Dendritic cell treated with granulocyte-macrophage colony-stimulating factor and Interleukin-4, amounts not matched to agents 40 ng/mL and 50 ng/mL, for 4 days (primary cell): ENCODE results near the gene OSBPL10.
"Not testable (repeated sequence)": the region's sequence is repeated elsewhere in the genome, so short reads cannot be mapped to it uniquely, and the experiment has no call there.

ENCODE experiments used
- H3K27ac Mint-ChIP-seq: one replicate; pipeline ENCODE4 v1.8.0; 2022; ENCODE audit warnings: mild to moderate bottlenecking, mixed read lengths
- H3K27me3 Mint-ChIP-seq: one replicate; pipeline ENCODE4 v1.8.0; 2022; ENCODE audit warnings: mild to moderate bottlenecking, mixed read lengths
- H3K36me3 Mint-ChIP-seq: one replicate; pipeline ENCODE4 v1.8.0; 2022; ENCODE audit warnings: low read depth, mixed read lengths
- H3K4me1 Mint-ChIP-seq: one replicate; pipeline ENCODE4 v1.8.0; 2022; ENCODE audit warnings: low read depth, mixed read lengths
- H3K4me3 Mint-ChIP-seq: one replicate; pipeline ENCODE4 v1.8.0; 2022; ENCODE audit warnings: mild to moderate bottlenecking, moderate library complexity, mixed read lengths
- H3K9me3 Mint-ChIP-seq: one replicate; pipeline ENCODE4 v1.8.0; 2022; ENCODE audit warnings: mixed read lengths
- intact Hi-C: fragments of 100-400 bp; cut with micrococcal nuclease; formaldehyde crosslinking; loops from one replicate; pipeline ENCODE4 v1.15.0; 2022

OSBPL10 gene, protein sequence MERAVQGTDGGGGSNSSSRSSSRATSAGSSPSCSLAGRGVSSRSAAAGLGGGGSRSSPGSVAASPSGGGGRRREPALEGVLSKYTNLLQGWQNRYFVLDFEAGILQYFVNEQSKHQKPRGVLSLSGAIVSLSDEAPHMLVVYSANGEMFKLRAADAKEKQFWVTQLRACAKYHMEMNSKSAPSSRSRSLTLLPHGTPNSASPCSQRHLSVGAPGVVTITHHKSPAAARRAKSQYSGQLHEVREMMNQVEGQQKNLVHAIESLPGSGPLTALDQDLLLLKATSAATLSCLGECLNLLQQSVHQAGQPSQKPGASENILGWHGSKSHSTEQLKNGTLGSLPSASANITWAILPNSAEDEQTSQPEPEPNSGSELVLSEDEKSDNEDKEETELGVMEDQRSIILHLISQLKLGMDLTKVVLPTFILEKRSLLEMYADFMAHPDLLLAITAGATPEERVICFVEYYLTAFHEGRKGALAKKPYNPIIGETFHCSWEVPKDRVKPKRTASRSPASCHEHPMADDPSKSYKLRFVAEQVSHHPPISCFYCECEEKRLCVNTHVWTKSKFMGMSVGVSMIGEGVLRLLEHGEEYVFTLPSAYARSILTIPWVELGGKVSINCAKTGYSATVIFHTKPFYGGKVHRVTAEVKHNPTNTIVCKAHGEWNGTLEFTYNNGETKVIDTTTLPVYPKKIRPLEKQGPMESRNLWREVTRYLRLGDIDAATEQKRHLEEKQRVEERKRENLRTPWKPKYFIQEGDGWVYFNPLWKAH

DNA sequence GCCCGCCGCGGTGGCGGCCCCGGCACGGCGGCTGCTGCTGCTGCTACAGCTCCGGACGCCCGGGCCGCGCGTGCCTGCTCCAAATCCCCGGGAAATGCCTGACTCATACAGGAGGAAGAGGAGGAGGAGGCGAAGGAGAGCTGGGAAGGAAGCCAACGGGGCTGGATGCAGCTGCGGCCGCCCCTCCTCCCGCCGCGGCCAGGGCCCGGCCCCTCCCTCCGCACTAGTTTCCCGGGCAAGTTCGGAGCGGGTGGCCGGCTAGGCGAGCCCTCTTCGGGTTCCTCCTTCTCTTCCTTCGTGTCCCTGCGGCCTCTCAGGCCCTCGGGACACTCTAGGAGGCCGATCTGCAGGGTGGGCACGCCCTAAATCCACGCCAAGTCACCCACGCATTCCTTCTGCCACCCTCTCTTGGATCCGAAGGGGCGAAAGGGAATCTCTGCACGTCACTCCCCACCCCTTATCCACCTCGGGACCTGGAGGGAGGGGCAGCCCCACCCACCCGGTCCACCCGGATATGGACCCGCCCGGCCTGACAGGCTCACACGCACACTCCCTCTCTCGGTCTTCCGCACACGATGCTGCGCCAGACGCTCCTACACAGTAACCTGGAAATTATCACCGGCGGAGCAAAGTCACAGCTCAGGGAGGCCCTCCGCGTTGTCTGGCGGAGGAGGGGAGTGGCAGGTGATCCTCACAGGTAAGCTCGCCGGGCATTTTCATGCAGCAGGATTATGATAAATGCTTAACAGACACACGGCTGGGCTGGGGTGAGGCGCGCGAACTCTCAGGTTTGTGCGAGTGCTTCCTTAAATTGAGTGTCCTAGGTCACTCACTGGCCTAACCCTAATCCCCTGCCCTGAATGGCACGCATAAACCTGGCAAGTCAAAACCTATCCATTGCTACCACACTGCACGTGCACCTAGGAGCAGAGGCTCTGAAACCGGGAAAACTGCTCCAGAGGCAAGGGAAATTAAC, at the start of gene OSBPL10, which contains the start of gene ZNF860:
Gene OSBPL10, minus strand, starts transcription at position 57 of the 976 bp plus-strand sequence. CDS start 83 bp downstream, outside the sequence.
Gene ZNF860, plus strand, starts transcription at position 545 of the 976 bp plus-strand sequence. CDS start 7,330 bp downstream, outside the sequence.
- peaks cover 20% of the 10 kb centered on the region for H3K4me1 Mint-ChIP-seq

DNA sequence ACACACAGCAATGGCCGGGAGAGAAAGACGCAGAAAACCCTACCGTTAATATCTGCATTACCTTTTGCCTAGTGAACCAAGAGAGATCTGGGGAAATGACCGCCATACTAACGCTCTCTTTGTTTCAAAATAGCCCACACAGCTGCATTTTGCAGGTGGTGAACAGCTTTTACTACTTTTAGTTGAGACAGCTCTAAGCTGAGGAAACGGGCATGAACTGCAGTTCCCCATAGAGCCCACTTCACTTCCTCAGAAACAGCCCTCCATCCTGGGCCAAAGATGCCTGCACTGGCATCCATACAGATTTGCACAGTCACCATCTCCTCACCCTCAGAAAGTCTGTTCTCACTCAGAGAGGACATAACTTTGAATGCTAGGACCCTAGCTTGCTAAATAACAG, 45.5 kb upstream of the OSBPL10 start:
- H3K27ac Mint-ChIP-seq = no peak overlapping the region
- H3K4me3 Mint-ChIP-seq = no peak overlapping the region
- H3K9me3 Mint-ChIP-seq = no peaks in the 10 kb centered on the region
- intact Hi-C loops = no loop called here
- no peaks in the 10 kb centered on the region for H3K27me3 Mint-ChIP-seq
- peaks cover 6% of the 10 kb centered on the region for H3K4me1 Mint-ChIP-seq
- H3K36me3 Mint-ChIP-seq = no peaks in the 10 kb centered on the region

More for the DNA sequence above, at the start of gene OSBPL10, which contains the start of gene ZNF860:
- no peaks in the 10 kb centered on the region for H3K9me3 Mint-ChIP-seq
- intact Hi-C loops = no loop called here
- H3K4me3 Mint-ChIP-seq = peak within 1 kb of the TSS; percentile 80
- peak within 1 kb of the TSS; percentile 43 for H3K27ac Mint-ChIP-seq
- H3K36me3 Mint-ChIP-seq = no peaks in the 10 kb centered on the region
- H3K27me3 Mint-ChIP-seq = peaks cover 55% of the 10 kb centered on the region

DNA sequence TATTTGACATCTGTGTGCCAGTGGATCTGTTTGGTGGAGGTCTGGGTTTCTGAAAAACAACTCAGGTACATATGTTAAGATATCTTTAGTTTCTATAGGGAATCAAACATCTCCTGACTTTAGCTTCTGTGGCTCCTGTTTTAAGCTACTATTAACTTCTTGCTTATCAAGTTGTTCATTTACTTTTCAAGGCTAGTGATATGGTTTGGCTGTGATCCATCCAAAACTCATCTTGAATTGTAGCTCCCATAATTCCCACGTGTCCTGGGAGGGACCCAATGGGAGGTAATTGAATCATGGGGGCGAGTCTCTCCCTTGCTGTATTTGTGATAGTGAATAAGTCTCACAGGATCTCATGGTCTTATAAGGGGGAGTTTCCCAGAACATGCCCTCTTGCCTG, 41.9 kb upstream of the OSBPL10 start:
- Mint-ChIP-seq H3K9me3 (no peaks in the 10 kb centered on the region), H3K4me3 (no peak overlapping the region), H3K36me3 (no peaks in the 10 kb centered on the region), H3K4me1 (peaks cover 6% of the 10 kb centered on the region), H3K27me3 (no peaks in the 10 kb centered on the region), H3K27ac (no peak overlapping the region)
- intact Hi-C loops = no loop called here

DNA sequence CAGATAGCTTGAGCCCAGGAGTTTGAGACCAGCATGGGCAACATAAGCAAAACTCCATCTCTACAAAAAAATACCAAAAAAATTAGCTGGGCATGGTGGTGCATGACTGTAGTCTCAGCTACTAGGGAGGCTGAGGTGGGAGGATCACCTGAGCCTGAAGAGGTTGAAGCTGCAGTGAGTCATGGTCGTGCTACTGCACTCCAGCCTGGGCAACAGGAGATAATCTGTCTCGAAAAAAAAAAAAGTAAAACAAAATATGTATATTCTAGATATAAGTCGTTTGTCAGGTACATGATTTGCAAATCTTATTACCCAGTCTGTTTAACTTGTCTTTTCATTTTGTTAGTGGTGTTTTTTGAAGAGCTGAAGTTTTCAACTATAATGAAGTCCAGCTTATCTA, 40.7 kb upstream of the OSBPL10 start:
- Mint-ChIP-seq H3K4me1 (peaks cover 5% of the 10 kb centered on the region), H3K27me3 (no peaks in the 10 kb centered on the region), H3K36me3 (no peaks in the 10 kb centered on the region), H3K27ac (no peak overlapping the region), H3K4me3 (no peak overlapping the region), H3K9me3 (no peaks in the 10 kb centered on the region)
- intact Hi-C loops = no loop called here

DNA sequence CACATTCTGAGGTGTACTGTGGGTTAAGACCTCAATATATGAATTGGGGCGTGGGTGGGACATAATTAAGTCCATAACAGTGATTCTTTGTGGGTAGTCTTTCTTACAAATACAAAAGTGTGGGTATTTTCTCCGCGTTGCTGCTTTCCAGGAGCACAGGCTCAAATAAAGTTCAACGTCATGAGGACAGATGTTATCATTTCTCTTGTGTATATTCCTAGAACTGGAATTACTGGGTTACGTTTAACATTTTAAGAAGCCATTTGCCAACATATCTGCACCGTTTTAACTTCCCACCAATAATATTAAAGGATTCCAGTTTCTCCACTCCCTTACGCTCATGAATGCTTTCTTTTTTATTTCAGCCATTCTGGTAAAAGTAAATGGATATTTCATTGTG, 40.1 kb upstream of the OSBPL10 start:
- Mint-ChIP-seq H3K36me3 (no peaks in the 10 kb centered on the region), H3K4me3 (no peak overlapping the region), H3K4me1 (no peaks in the 10 kb centered on the region), H3K9me3 (no peaks in the 10 kb centered on the region), H3K27ac (no peak overlapping the region), H3K27me3 (no peaks in the 10 kb centered on the region)
- intact Hi-C loops = no loop called here

DNA sequence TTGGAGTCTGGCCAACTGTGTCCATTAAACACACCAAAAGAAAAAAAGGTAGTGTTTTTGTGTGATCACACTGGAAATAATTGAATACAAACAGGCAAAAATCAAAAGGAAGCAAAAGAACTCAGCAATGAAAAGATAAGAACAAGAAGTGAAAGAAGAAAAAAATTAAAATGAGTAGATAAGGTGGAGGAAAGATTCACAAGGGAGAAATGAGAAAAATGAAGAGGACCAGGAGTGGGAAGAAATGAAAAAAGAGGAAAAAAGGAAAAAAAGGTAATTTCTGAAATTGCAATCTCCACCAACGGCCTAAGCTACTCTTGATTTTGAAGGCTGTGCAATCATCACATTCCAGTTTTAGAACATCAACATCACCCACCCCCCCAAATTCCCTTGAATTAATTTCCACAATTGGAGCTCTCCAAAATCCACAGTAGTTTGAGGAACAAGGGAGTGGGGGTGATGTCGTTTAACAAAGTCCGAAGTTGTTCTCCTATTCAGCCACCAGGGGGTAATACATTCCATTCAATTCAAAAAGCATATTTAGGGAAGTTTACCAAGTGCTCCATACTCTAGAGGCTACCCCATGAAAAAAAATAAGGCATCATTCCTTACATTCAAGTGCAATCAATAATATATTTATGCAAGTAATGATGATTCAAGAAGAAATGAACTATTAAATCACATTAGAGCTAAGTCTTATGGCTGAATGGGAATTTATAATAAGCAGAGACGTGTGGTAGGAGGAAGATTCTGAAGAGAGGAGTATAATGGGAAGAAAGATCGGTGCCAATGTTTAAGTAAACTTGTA, 37.9 kb upstream of the OSBPL10 start:
- Mint-ChIP-seq H3K4me3 (no peak overlapping the region), H3K36me3 (no peaks in the 10 kb centered on the region), H3K4me1 (no peaks in the 10 kb centered on the region)

DNA sequence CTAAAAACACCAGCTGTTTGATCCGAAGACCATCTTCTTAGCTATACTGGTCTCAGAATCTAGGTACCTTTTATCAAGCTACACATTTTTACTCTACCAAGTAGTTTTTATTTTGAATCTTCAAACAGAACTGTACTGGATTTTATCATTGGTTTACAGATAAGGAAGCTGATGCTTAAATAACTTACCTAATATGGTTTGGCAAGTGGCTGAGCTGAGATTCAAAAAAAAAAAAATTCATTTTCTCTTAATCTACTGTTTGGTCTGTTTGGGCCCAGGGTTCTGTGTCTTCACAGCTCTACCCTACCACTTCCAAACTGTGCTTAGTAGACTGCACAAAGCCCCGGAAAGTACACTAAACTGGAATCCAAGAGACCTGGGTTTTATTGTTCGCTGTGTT, 36.2 kb upstream of the OSBPL10 start:
- no peaks in the 10 kb centered on the region for H3K36me3 Mint-ChIP-seq
- no peaks in the 10 kb centered on the region for H3K9me3 Mint-ChIP-seq
- H3K4me1 Mint-ChIP-seq = no peaks in the 10 kb centered on the region
- no peak overlapping the region for H3K27ac Mint-ChIP-seq
- H3K27me3 Mint-ChIP-seq = peaks cover 2% of the 10 kb centered on the region
- no peak overlapping the region for H3K4me3 Mint-ChIP-seq
- intact Hi-C loops = no loop called here

More for the DNA sequence above, 37.9 kb upstream of the OSBPL10 start:
- intact Hi-C loops = loop anchor here (1.0 kb wide), 1 partner anchor 125 kb away; no protein-coding TSS in a partner anchor
- Mint-ChIP-seq H3K27ac (no peak overlapping the region), H3K9me3 (no peaks in the 10 kb centered on the region), H3K27me3 (peaks cover 2% of the 10 kb centered on the region)

DNA sequence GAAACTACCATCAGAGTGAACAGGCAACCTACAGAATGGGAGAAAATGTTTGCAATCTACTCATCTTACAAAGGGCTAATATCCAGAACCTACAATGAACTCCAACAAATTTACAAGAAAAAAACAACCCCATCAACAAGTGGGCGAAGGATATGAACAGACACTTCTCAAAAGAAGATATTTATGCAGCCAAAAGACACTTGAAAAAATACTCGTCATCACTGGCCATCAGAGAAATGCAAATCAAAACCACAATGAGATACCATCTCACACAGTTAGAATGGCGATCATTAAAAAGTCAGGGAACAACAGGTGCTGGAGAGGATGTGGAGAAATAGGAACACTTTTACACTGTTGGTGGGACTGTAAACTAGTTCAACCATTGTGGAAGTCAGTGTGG, 34.6 kb upstream of the OSBPL10 start:
- H3K4me1 Mint-ChIP-seq, H3K4me3 Mint-ChIP-seq, intact Hi-C loops: not testable (repeated sequence)

DNA sequence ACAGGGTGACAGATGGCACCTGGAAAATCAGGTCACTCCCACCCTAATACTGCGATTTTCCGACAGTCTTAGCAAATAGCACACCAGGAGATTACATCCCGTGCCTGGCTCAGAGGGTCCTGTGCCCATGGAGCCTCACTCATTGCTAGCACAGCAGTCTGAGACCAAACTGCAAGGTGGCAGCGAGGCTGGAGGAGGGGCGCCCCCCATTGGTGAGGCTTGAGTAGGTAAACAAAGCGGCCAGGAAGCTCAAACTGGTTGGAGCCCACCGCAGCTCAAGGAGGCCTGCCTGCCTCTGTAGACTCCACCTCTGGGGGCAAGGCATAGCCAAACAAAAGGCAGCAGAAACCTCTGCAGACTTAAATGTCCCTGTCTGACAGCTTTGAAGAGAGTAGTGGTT, 29.6 kb upstream of the OSBPL10 start:
- H3K4me3 Mint-ChIP-seq, H3K9me3 Mint-ChIP-seq, H3K4me1 Mint-ChIP-seq, intact Hi-C loops, H3K36me3 Mint-ChIP-seq, H3K27me3 Mint-ChIP-seq, H3K27ac Mint-ChIP-seq: not testable (repeated sequence)

More for the DNA sequence above, 34.6 kb upstream of the OSBPL10 start:
- not testable (repeated sequence) for H3K27me3 Mint-ChIP-seq, H3K9me3 Mint-ChIP-seq, H3K36me3 Mint-ChIP-seq, H3K27ac Mint-ChIP-seq

DNA sequence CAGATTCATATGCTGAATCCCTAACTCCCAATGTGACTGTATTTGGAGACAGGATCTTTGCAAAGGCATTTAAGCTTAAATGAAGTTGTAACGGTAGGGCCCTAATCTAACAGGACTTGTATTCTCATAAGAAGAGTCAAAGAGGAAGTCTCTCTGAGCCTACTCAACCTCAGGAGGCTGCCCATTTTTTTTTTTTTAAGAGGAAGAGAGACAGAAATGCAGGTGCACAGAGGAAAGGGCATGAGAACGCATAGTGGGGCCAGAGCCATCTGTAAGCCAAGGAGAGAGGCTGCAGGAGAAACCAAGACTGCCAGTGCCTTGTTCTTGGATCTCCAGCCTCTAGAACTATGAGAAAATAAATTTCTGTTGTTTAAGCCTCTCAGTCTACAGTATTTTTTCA, 28.9 kb upstream of the OSBPL10 start:
- intact Hi-C loops = no loop called here
- H3K4me1 Mint-ChIP-seq = peaks cover 6% of the 10 kb centered on the region
- no peak overlapping the region for H3K4me3 Mint-ChIP-seq

DNA sequence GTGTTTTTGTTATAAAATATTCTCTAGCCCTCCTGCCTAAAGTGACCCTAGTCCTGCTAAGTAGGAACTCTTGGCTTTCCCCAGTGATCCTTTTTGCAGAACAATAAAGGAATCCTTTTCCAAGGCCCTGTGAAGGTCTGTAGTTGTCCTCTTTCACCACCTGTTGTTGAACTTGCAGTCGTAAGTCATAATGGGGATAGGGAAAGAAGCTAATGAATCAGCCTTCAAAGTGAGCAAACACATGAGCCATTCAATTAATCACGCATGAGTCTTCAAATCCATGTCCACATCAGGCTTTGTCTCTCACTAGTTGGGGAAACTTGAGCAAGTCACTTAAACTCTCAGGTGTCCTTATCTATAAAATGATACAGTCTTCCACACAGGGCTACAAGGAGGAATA, 28.0 kb upstream of the OSBPL10 start:
- no peaks in the 10 kb centered on the region for H3K27me3 Mint-ChIP-seq
- no peak overlapping the region for H3K27ac Mint-ChIP-seq
- H3K4me3 Mint-ChIP-seq = no peak overlapping the region
- no peaks in the 10 kb centered on the region for H3K36me3 Mint-ChIP-seq
- intact Hi-C loops = no loop called here
- no peaks in the 10 kb centered on the region for H3K9me3 Mint-ChIP-seq
- peaks cover 6% of the 10 kb centered on the region for H3K4me1 Mint-ChIP-seq

More for the DNA sequence above, 28.9 kb upstream of the OSBPL10 start:
- no peak overlapping the region for H3K27ac Mint-ChIP-seq
- H3K27me3 Mint-ChIP-seq = no peaks in the 10 kb centered on the region
- no peaks in the 10 kb centered on the region for H3K36me3 Mint-ChIP-seq
- no peaks in the 10 kb centered on the region for H3K9me3 Mint-ChIP-seq

DNA sequence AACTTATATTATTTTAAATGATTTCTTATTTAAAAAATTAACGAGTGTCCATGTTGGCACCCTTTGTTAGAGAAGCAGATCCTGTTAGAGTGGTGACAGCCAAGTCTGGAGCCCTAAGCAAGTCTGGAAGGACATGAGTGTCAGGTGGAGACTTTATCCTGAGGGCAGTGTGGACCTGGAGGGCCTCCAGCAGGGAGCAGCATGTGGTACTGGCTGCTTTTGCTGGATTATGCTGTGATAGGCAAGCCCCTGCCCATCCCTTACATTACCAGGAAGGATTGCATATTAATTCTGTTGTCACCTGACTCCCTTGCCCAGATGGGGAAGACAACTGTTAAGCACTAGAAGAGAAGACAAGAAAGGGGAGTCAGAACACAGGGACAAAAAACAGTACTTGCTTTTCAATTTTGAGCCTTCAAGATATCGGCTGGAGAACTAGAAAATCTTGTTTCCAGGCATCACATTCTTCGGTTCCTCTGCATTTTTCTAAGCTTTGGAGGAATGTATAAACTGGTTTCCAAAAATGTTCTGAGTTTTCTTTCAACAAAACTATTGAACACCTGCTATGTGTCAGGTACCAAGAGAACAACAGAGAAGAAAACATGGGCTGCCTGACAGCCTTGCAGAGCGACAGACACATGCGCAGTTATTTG, 23.2 kb upstream of the OSBPL10 start:
- peaks cover 13% of the 10 kb centered on the region for H3K4me1 Mint-ChIP-seq
- no peak overlapping the region for H3K27ac Mint-ChIP-seq
- peaks cover 3% of the 10 kb centered on the region for H3K27me3 Mint-ChIP-seq
- no peak overlapping the region for H3K4me3 Mint-ChIP-seq
- H3K36me3 Mint-ChIP-seq = no peaks in the 10 kb centered on the region
- no peaks in the 10 kb centered on the region for H3K9me3 Mint-ChIP-seq
- intact Hi-C loops = no loop called here
